ENCODE measurements around the gene TIMM23. TPM values are rescaled to one million over a fixed set of nuclear protein-coding genes. Genes with fewer than 3 reads are reported as not detected.
"Not testable (repeated sequence)": the region's sequence is repeated elsewhere in the genome, so short reads cannot be mapped to it uniquely, and the experiment has no call there.

Gene TIMM23
- total RNA-seq, 1 experiment from 2014 or later: 70.1 TPM

DNA sequence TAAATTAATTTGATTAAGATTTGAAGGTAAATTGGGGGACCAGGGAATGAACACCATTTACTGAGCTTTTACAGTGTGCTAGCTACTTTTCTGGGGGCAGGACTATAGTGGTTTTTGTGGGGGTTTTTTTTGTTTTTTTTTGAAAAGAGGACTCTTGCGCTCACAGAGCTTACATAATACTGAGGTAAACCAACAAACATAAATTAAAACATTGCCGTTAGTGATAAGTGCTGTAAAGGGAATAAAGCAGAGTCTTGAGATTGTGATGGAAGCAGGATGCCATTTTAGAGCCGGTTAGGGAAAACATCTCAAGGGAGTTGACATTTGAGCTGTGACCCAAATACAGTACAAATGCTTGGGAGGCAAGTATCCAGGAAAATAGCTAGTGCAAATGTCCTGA lies 1.8 kb downstream of the TIMM23 start:
- H3K9ac ChIP-seq (ENCODE audit: low read length); H3K36me3 ChIP-seq (ENCODE audit: control insufficient read depth in 1 of 2, insufficient read depth in 2 of 2, low read length in 2 of 2); H3K4me3 ChIP-seq (replicated peaks in 1 of 2; ENCODE audit: low read depth in 1 of 2, low read length in 2 of 2); H4K20me1 ChIP-seq (ENCODE audit: insufficient read depth); H3K27me3 ChIP-seq (ENCODE audit: insufficient read depth, low read length); H2AFZ ChIP-seq (ENCODE audit: low read depth, low read length, poor library complexity, severe bottlenecking); DNase-seq (ENCODE audit: low read depth, low spot score); BruUV-seq (replicated peaks); RAD21 ChIA-PET (ENCODE audit: low non-redundant PET in 1 of 2, low total read pairs in 2 of 2, uncharacterized antibody in 2 of 2, unreplicated experiment in 2 of 2); intact Hi-C loops (cut with micrococcal nuclease); ATAC-seq; H3K9me2 ChIP-seq (ENCODE audit: insufficient read depth); CTCF ChIA-PET; POLR2A ChIA-PET; H3K27ac ChIP-seq (ENCODE audit: low read depth, low read length); H3K4me1 ChIP-seq (ENCODE audit: control insufficient read depth in 1 of 2, insufficient read depth in 2 of 2, low read length in 2 of 2); H3K9me3 ChIP-seq (ENCODE audit: control insufficient read depth in 1 of 2, insufficient read depth in 1 of 2, low read depth in 1 of 2, low read length in 2 of 2): not testable (repeated sequence)
- H3K4me2 ChIP-seq (ENCODE audit: low read length): peak overlapping the region; percentile 78; the same call in 1 of the 2 replicates
- peaks cover 86% of the 10 kb centered on the region for H3K79me2 ChIP-seq (ENCODE audit: insufficient read depth, low read length)

DNA sequence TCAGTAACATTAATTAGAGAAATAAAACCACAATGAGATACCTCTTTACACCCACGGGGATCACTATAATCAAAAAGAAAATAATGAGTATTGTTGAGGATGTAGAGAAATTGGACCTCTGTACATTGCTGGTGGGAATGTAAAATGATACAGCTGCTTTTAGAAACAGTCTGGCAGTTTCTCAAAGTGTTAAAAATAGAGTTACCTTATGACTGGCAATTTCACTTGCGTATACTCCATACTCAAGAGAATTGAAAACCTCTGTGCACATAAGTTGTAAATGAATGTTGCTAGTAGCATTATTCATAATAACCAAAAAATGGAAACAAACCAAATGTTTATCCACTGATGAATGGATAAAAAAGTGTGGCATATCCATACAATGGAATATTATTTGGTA lies 6.3 kb downstream of the TIMM23 start:
- POLR2A ChIA-PET; DNase-seq (ENCODE audit: low read depth, low spot score); H3K9me2 ChIP-seq (ENCODE audit: insufficient read depth); CTCF ChIA-PET; H3K36me3 ChIP-seq (ENCODE audit: control insufficient read depth in 1 of 2, insufficient read depth in 2 of 2, low read length in 2 of 2); ATAC-seq; RAD21 ChIA-PET (ENCODE audit: low non-redundant PET in 1 of 2, low total read pairs in 2 of 2, uncharacterized antibody in 2 of 2, unreplicated experiment in 2 of 2); H3K4me3 ChIP-seq (replicated peaks in 1 of 2; ENCODE audit: low read depth in 1 of 2, low read length in 2 of 2); H3K9ac ChIP-seq (ENCODE audit: low read length); H3K4me1 ChIP-seq (ENCODE audit: control insufficient read depth in 1 of 2, insufficient read depth in 2 of 2, low read length in 2 of 2); BruUV-seq (replicated peaks); H4K20me1 ChIP-seq (ENCODE audit: insufficient read depth); H3K27ac ChIP-seq (ENCODE audit: low read depth, low read length); H3K4me2 ChIP-seq (ENCODE audit: low read length); H3K27me3 ChIP-seq (ENCODE audit: insufficient read depth, low read length); intact Hi-C loops (cut with micrococcal nuclease); H2AFZ ChIP-seq (ENCODE audit: low read depth, low read length, poor library complexity, severe bottlenecking); H3K9me3 ChIP-seq (ENCODE audit: control insufficient read depth in 1 of 2, insufficient read depth in 1 of 2, low read depth in 1 of 2, low read length in 2 of 2): not testable (repeated sequence)
- H3K79me2 ChIP-seq (ENCODE audit: insufficient read depth, low read length): peaks cover 77% of the 10 kb centered on the region

DNA sequence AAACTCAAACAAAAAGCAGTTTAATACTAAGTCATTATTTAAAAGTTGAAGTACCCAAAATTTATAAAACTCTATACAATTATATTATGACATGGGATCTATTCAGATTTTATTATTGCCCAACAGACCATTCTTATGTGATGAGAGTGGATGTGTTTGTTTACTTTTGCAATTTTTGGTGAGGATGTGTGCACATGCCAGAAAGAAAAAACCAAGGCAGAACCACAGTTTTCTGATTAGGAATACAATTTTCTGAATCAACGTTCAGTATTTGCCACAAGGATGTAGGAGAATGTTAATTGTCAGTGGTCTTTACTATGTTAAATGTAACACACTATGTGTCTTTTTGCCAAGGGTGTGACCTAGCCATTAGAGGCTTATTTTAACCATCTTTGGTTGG lies 9.1 kb downstream of the TIMM23 start:
- H3K9me2 ChIP-seq (ENCODE audit: insufficient read depth); DNase-seq (ENCODE audit: low read depth, low spot score); H3K4me2 ChIP-seq (ENCODE audit: low read length); intact Hi-C loops (cut with micrococcal nuclease); H3K9ac ChIP-seq (ENCODE audit: low read length); H3K4me3 ChIP-seq (replicated peaks in 1 of 2; ENCODE audit: low read depth in 1 of 2, low read length in 2 of 2); H3K27ac ChIP-seq (ENCODE audit: low read depth, low read length); H3K27me3 ChIP-seq (ENCODE audit: insufficient read depth, low read length); H4K20me1 ChIP-seq (ENCODE audit: insufficient read depth); H3K9me3 ChIP-seq (ENCODE audit: control insufficient read depth in 1 of 2, insufficient read depth in 1 of 2, low read depth in 1 of 2, low read length in 2 of 2); CTCF ChIA-PET; BruUV-seq (replicated peaks); POLR2A ChIA-PET; ATAC-seq; H2AFZ ChIP-seq (ENCODE audit: low read depth, low read length, poor library complexity, severe bottlenecking); RAD21 ChIA-PET (ENCODE audit: low non-redundant PET in 1 of 2, low total read pairs in 2 of 2, uncharacterized antibody in 2 of 2, unreplicated experiment in 2 of 2); H3K36me3 ChIP-seq (ENCODE audit: control insufficient read depth in 1 of 2, insufficient read depth in 2 of 2, low read length in 2 of 2); H3K4me1 ChIP-seq (ENCODE audit: control insufficient read depth in 1 of 2, insufficient read depth in 2 of 2, low read length in 2 of 2): not testable (repeated sequence)
- peaks cover 72% of the 10 kb centered on the region for H3K79me2 ChIP-seq (ENCODE audit: insufficient read depth, low read length)
